HG03520 (cell line): ENCODE data around the gene ERP27.

Experiments
- ATAC-seq: cut with Tn5 transposase; IDR thresholded peaks from one replicate; pipeline ENCODE4 v1.9.1; 2021; ENCODE audit warnings: mild to moderate bottlenecking, moderate library complexity; ENCODE audit not compliant: unreplicated experiment

The ERP27 gene

DNA sequence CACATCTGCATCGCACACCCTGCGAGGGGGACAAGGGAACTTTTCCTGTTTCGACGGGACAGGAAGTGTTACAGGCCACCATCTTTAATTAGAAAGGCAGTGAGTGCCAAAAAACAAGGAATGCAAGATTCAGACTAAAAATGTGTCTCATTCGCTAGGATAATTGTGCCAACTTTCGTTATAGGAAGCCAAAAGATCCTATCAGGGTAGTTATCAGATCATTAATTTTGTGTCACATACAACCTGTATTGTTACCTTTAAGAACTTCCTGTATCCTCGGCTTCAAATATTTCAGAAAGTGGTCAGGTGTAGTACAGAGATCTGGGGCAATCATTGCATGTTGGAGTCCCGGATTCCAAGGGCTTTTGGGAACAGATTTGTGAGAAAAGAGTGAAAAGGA lies 33.5 kb downstream of the ERP27 start:
- no peak for ATAC-seq

DNA sequence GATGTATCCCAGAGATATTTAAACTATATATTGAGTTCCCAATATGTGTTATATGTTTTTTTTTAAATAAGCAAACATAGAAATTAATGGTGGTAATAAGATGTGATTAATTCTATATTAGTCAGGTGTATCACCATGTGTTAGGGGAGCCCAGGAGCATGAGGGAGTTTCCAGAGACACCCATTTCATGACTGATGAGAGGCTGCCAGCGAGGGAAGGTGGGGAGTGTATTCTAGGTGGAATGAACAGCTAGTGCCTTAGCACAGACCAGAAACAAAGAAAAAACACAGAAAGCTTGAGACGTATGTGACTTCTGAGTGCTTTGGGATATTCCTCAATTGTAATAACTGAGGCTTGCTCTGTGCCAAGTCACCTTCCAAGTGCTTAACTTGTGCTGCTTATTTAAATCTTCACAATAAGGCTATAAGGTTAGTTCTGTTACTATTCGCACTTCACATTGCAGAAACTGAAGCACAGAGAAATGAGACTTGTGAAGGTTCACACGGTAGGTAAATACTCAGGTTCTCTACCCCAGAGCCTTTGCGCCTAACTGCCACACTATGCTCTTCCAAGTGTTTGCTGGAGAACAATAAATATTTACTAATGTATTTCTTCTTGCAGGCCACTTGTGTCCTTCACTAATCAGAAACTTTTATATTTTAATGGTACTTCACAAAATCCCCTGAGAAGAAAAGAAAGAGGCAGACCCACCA lies 34.8 kb downstream of the ERP27 start:
- ATAC-seq, result no peak

DNA sequence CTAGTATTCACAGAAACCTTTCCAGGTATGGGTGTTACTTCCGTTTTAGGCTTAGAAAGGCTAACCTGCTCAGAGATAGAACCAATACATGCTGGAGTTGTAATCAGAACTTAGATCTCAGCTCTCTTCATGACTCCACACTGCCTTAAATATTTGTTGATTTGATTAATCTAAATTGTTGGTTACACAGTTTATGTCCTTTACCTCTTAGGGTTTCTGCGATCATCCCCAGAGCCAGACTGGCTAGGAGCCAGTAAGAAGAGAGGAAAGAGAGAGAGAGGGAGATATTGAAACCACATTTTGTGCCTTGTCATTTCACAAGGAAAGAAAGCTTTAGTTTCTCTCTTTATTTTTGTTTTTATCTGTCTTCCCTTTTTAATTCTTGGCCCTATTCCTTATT lies 35.9 kb downstream of the ERP27 start:
- ATAC-seq, result no peak

DNA sequence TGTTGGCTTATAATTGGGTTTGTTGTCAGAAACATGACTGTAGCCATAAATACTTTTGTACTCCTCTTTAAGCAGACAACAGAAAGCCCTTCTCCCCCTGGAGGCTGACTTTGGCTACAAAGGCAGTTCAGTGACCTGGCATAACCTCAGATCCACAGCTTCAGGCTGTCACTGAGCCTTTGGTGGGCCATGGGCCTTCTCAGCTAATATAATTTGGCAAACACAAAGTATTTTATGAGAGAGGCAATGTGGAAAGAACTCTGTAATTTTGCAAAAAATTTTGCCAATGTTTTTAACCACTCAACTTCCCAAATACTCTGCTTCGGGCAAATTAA lies 37.1 kb downstream of the ERP27 start:
- no peak for ATAC-seq

DNA sequence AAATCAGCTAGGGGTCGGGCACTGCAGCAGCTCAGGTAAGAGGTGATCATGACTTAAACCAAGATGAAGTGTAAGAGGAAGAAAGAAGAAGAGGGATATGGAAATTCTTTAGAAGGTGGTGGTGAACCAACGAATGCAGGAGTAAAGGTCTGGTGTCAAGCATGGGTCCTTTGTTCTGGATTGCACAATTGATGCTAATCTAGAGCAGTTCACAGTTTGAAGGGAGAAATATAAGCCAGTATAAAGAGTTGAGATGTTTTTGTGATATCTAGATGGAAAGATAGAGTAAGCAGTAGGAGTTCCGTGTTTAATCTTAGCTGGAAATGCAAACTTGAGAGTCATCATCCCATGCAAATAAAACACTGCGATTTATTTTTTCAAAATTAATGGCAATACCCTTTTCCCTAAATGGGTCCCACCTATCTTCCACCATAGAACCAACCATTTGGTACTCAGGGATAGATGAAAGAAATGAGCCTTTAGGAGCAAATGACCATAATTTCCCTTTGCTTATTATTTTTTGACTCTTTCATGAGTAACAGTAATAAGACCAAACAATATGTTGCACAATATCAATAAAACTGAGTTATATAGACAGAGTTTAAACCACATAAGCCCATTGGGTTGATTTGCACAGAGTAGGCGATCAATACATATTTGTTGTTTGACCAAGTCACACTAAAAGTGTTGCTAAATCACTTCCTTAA lies 37.7 kb downstream of the ERP27 start:
- ATAC-seq, result no peak

DNA sequence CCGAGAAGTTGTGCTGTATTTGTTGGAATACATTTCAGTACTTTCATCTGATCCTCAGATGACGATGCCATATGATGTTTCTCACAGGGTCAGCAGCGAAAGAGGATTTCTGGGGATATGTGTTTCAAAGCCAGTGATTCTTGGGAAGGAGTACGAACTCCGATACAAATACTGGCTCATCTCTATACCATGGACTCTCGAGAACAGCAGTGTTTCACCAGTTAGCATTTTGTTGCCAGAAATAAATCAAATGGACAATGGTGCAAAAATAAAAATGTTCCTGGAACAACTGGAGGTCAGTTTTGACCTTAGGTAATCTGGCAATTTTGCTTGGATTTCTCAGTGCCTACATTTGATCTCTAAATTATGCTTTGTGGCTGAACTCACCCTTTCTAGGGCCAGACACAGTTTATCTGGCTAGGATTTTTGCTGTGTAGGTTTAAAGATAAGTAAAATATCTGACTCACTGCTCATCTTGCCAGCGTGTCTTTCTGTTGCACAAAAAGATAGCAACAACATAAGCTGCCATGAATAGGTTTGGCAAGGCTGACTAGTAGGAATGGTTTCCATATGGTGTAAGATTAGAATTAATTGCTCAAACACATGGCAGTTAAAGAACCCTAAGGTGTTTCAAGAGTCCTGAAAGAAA lies 41.7 kb downstream of the ERP27 start:
- no peak for ATAC-seq

DNA sequence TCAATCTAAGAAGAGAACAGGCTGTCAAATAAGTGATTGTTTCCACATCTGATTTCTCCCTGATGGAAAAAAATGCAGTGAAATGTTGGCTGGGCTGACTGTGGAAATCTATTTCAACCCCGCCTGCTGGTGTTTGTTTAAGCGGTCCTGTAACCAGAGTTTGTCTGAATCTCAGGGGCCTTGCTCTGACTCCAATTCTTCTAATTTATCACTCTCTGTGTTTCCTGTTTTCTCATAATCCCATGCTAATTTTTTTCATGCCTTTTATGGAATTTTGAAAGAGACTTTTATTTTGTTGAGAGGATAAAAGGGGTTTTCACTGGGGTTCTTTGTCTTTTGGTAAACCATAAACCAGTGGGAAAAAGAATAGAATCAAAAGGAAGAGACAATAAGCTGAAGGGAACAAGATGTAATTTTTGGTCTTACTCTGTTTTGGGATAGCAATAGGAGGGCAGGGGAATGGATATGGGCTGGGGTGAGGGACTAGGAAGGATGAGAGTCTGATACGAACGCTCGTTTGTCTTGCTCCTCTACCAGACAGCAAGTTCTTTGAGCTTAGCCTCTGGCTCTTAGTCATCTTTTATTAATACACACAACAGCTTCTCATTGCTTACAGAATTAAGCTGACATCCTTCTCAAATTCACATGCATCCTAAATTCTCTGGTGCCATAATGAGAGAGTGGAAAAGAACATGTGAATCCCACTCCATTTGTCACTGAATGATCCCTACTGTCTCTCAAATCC lies 44.7 kb downstream of the ERP27 start:
- no peak for ATAC-seq

DNA sequence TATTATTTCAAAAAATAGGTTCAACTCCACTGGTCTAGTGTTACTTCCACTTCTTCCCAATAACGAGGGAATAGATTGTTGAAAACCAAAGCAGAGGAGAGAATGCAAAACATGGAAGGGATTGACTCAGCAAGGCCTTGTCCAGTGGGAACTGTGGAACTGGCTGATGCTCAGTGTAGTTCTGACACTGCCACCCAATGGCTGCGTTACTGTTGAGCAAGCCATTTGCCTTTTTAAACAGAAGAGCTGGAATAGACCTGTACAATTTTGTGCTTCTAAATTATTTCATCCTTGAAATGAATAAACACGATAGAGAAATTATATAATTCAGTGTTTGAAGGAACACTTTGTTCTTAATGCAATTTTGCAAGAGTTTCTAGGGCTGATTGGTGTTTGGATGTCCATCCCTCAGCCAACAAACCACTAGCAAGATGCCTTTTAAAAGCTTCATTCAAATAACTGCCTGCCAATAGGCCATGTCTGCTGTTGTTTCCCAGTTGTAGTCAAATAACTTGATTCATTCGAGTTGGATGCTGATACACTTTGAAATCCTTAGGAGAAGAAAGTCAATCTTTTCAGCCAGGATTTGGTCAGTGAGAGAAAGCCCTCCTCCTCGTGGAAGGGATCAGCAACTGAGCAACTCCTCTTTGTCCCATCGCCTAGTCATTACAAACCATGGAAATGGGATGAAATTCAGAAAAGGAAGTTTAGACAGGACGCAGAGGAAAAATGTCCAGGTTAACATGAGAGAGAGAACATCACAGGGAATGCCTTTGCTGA lies 45.4 kb downstream of the ERP27 start:
- ATAC-seq, result no peak

DNA sequence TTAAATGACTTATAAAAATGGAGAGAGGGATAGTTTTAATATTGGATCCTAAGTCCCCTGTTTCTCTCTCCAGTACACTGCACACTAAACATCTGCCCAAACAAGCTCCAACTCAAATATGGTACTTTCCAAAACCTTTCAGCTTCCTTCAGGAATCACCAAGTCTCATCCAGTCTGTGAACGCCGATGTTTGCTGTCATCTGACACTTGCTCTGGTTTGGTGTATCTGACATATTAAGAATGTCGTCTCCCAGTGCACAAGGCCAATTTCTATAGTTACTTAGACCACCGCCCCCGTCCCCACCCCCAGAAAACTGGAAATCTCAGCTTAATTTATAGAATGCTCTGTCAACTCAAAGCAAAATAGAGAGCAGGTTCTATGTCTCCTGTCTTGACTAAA lies 47.6 kb downstream of the ERP27 start:
- ATAC-seq, result no peak

DNA sequence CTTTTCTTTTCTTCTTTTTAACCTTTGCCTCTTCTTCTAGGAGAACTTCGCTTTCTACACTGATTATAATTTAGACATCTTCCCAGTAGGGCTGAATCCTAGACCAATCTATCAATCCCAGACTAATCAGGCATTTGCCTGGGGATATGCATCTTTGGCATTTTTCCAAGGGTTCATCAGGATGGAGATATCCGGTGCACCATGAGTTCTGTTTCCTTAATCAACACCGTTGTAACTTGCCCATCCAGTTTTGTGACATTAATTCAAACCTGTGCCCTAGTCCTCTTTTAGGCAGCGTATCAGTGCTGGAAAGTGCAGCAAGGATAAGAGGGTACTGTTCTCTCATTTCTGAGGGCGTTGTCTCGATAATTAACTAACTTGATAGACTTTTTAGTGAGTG lies 52.1 kb downstream of the ERP27 start:
- ATAC-seq, result no peak

DNA sequence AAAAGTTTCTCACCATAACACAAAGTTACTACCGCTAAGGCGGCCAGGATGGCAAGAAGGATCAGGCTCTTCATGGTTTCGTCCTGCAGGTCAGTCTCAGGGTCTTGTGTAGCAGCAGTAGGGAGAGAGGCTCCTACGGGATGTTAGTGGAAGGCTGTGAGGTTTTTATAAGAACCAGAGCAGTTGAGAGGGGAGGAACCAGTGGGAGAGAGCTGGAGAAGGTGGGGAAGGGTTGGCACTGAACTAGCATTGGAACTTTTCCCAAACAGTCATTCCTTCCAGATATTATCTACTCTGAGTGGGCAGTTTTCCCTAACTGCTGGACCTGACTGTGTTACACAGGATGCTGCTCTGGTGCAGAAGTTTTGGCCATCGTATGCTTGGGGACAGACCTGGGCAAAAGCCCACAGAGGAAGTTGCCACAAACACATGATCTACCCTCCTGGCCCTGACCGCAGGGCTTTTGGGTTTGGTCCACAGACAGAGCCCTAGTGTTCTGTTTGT lies 52.6 kb downstream of the ERP27 start, which contains the start of gene MGP:
Gene MGP, minus strand, starts transcription at position 137 of the 504 bp plus-strand sequence. Its CDS starts 63 bp downstream, at position 74.
- ATAC-seq, result no peak

DNA sequence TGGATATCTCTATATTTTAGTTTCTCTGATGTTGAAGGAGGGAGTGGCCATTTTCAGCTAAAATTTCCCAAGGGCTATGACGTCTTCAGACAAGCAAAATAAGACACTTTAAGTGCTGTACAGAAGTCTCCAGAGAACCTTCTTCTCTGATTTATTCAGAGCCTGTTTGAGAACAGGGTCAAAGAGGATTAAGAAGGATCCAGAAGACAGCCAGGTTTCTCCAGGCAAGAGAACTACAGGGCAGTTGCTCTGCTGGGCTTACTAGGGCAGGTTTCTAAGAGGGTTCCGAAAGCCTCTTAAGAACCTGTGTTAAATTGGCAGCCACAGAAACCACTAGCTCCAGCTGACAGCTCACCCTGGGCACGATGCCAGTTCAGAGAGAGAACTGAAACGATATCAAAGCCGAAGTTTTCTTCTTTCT lies 53.9 kb downstream of the ERP27 start:
- ATAC-seq, result peak; percentile 96

DNA sequence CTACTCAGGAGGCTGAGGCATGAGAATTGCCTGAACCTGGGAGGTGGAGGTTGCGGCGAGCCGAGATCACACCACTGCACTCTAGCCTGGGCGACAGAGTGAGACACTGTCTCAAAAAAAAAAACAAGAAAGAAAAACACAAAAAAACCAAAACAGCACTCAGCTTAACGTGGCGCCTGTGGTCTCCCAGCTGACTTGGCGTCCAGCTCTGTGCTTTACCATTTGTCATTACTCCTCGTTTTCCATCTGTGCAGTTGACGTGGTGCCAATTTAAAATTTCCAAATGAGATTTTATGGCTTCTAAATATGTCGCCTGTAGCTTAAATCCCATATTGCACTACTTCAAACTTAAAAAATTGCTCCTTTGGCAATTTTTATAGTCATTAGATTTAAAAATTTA lies 54.7 kb downstream of the ERP27 start:
- ATAC-seq, result no peak

DNA sequence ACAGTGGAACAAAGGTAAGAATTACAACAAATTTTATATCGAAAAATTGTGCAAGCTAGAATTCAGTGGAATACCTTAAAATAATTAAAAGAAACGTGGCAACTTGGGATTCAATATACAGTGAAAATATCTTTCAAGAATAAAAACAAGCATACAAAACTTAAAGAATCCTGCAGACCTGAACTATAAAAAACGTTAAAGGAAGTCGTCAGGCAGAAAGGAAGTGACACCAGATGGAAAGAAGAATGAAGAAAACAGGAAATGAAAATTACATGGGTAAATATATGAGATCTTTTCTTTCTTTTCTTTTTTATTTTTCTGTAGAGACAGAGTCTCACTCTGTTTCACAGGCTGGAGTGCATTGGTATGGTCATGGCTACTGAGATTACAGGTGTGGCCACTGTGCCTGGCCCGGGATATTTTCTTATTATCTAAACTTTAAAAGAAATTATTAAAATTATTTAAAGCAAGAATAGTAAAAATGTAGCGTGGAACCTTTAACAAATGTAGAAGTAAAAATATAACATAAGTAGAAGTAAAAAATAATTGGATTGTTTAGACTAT lies 57.4 kb downstream of the ERP27 start:
- ATAC-seq, result no peak

DNA sequence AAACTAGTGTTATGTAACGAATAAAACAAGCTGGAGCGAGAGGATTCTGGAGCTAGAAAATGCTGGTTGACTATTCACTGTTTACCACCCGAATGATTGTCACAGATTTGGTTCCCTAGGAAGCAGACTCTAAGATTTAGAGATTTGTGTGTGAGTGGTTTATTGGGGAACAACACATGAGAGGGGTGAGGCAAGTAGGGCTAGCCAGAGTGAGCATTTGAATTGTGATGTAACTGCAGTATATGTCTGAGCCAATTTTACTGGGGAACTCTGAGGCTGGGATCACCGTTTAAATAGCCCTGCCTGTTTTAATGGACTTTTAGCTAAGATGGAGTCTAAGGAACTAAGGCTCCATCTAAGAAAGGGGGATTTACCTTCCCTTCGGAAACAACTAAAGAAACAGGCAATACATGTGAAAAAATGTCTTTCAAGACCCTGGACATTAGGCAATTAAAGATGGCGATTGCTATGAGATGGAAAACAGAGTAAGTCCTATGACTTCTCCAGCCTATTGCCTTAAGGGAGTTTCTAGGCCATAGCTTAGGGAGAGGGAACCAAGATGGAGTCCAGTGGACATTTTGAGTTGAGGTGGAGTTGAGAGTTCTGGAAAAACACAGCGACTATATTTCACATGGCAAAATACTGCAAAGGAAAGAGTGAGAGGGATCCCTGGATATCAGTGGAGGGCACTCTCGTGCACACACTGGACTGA lies 59.0 kb downstream of the ERP27 start:
- ATAC-seq, result no peak

DNA sequence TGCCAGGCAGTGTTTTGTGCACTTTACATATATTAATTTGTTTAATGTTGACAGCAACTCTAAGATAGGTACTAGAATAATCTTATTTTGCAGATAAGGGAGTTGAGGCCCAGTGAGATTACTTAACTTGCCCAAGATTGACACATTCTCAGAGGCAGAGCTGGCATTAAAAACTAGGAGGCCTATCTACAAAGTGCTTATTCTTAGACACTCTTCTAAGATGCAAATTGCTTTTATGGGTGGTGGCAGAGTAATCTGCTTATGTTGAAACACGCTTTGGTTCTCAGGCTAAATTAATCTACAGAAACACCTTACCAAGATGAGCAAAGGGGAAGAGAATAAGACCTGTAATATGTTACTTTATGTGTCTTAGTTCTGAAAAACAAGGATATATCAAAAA lies 59.8 kb downstream of the ERP27 start:
- no peak for ATAC-seq

DNA sequence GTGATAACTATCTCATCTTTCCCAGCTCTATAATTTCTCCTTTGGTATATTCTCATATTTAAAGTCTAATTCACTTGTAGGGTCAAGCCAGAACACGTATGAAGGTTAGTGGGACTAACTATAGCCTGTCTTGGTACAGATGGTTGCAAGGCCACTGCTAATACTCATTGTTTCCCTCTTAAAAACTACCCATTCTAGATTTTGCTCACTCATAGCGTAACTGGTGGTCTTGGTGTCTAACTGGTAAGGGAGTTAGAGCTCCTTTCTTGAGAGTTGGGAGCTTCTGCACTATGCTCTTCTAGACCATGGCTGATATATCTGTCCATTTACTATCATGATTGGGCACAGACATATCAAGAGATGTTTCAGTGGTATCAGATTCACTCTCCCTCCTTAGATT lies 61.5 kb downstream of the ERP27 start:
- ATAC-seq, result no peak

DNA sequence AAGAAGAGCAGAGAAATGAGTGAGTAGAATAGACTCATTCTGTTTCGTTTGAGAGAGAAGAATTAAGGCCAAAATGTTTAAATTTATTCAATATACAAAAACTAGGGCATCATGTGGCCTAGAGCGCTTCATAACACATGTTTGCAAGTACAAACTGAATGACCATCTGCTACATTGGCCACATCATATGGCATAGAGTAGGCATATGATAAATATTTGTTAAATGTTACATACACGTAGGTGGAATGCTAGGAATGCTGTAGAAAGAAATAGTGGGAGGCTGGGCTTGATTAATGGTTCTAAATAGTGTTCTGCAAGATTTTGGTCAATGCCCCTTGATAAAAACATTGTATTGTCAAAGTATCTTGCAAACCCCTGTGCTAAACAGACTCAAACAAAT lies 63.5 kb downstream of the ERP27 start:
- no peak for ATAC-seq

DNA sequence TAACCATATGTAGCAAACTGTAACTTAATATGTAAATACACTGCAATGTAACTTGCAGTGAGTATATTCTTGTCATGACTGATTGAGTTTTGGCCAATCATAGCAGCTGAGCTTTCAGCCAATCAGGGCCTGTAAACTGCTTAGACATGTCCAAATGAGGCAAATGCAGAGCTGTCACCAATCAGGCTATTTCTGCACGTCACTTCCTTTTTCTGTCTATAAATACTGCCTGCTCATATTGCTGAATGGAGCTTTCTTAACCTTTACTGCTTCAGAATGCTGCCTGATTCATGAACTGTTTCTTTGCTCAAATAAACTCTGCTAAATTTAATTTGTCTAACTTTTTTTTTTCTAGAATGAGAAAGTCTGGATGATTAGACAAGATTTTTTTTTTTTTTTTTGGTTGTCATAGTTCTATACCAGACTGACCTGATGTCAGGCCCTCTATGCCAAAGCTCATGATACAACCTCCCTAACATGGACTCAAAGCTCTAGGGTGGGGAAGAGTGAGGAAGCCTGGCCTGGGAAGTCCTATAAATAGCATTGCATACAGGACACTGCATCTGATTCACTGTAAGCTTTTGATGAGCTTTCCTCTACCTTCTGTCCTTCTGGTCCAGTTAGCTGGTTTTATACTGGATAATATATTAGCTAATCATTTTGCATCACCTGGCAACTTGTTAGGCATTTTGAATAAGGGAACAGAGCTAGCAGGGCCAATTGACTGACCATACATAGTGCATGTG lies 64.7 kb downstream of the ERP27 start:
- no peak for ATAC-seq
